Measurements from ENCODE around the gene FBXO17.
"Not testable (repeated sequence)": the region's sequence is repeated elsewhere in the genome, so short reads cannot be mapped to it uniquely, and the experiment has no call there.

Gene FBXO17

DNA sequence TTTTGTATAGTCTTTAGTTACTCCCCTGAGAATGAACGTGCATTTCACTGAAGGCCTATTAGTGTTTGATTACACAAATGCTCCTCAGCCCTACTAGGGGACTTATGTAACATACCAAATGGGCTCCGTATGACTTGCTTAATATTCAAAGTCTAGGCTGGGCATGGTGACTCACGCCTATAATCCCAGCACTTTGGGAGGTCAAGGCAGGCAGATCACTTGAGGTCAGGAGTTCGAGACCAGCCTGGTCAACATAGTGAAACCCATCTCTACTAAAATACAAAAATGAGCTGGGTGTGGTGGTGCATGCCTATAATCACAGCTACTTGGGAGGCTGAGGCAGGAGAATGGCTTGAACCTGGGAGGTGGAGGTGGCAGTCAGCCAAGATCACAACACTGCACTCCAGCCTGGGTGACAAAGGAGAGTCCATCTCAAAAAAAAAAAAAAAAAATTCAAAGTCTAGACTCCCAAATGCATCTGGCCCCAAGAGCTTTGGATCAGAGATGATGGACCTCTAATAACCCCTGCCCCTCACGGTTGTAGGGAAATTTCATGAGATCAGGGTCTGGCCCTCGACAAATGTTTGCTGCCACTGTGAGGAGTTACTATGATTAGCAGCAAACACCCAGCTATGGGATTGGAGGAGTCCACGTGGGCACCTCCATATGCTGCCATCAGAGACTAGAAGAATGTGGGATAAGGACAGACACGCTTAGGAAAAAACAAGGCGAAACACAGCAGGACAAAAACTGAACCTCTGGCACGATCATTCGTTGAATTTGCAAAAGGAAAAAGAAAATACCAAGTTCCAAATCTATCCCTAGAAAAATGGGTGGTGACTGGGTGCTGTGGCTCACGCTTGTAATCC lies 4.6 kb downstream of the FBXO17 start:
- peaks cover 10% of the 10 kb centered on the region for H3K4me1 Mint-ChIP-seq (ENCODE audit: low read depth)
- no peaks in the 10 kb centered on the region for H3K9me3 Mint-ChIP-seq
- H3K27ac Mint-ChIP-seq: no peak overlapping the region
- H3K27me3 Mint-ChIP-seq: peaks cover 21% of the 10 kb centered on the region
- no peaks in the 10 kb centered on the region for H3K36me3 Mint-ChIP-seq (ENCODE audit: low read depth)
- no peak overlapping the region for H3K4me3 Mint-ChIP-seq

DNA sequence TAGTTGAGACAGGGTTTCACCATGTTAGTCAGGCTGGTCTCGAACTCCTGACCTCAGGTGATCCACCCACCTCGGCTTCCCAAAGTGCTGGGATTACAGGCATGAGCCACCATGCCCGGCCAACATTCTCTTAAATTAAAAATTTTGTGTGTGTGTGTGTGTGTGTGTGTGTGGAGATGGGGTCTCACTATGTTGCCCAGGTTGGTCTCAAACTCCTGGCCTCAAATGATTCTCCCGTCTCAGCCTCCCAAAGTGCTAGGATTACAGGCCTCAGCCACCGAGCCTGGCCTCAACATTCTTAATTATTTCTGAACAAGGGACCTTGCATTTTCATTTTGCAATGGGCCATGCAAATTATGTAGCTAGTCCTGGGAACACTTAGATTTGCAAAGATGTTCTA lies 9.4 kb downstream of the FBXO17 start:
- H3K27ac Mint-ChIP-seq; H3K4me1 Mint-ChIP-seq (ENCODE audit: low read depth); H3K4me3 Mint-ChIP-seq; H3K9me3 Mint-ChIP-seq; H3K36me3 Mint-ChIP-seq (ENCODE audit: low read depth): not testable (repeated sequence)
- peaks cover 18% of the 10 kb centered on the region for H3K27me3 Mint-ChIP-seq

DNA sequence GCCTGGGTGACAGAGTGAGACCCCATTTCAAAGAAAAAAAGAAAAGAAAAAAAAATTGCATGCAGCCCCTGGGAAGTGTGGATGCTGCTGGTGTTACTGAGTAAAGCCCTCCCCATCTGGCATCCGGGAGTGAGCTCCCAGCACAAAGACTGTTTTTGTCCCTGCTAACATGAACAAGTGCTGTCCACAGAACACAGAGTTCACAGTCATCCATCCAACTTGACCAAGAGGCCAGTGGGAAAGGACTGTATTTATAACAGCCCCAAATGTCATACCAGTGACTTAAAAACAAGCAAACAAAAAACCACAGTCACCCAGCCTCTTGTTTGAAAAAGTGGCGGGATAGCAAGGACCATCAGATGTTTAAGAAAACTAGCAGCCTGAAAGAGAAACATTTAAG lies 10.8 kb downstream of the FBXO17 start:
- no peak overlapping the region for H3K27ac Mint-ChIP-seq
- no peaks in the 10 kb centered on the region for H3K9me3 Mint-ChIP-seq
- H3K27me3 Mint-ChIP-seq: peaks cover 18% of the 10 kb centered on the region
- H3K4me3 Mint-ChIP-seq: no peak overlapping the region
- no peaks in the 10 kb centered on the region for H3K4me1 Mint-ChIP-seq (ENCODE audit: low read depth)
- no peaks in the 10 kb centered on the region for H3K36me3 Mint-ChIP-seq (ENCODE audit: low read depth)

DNA sequence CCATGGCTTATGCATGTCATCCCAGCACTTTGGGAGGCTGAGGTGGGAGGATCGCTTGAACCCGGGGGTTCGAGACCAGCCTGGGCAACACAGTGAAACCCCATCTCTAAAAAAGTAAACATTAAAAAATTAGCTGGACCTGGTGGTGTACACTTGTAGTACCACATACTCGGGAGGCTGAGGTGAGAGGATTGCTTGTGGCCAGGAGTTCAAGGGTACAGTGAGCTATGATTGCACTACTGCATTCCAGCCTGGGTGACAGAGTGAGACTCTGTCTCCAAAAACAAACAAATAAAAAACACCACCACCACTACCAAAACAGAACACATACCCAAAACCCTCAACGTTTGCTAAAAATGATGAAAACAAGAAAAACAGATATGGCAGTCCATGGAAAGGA lies 15.9 kb downstream of the FBXO17 start:
- Mint-ChIP-seq H3K27me3 (peaks cover 5% of the 10 kb centered on the region), H3K9me3 (no peaks in the 10 kb centered on the region), H3K4me1 (ENCODE audit: low read depth) (no peaks in the 10 kb centered on the region), H3K36me3 (ENCODE audit: low read depth) (no peaks in the 10 kb centered on the region), H3K4me3 (no peak overlapping the region), H3K27ac (no peak overlapping the region)

DNA sequence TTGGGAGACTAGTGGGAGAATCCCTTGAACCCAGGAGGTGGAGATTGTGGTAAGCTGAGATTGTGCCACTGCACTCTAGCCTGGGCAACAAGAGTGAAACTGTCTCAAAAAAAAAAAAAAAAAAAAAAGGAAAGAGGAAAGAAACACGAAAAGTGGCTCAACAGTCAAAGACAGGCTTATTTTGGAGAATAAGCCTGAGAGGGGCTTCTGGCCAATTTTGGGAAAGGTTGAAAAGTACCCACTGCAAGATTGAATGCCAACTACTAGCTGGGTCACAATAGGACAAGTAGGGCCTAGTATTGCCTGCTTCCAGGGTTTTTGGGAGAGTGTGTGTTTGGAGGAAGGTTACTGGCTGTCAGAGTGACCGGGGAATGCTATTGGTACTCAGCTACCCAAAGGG lies 17.2 kb downstream of the FBXO17 start:
- Mint-ChIP-seq H3K4me1 (ENCODE audit: low read depth) (no peaks in the 10 kb centered on the region), H3K27ac (no peak overlapping the region), H3K9me3 (no peaks in the 10 kb centered on the region), H3K36me3 (ENCODE audit: low read depth) (no peaks in the 10 kb centered on the region), H3K4me3 (no peak overlapping the region), H3K27me3 (peaks cover 12% of the 10 kb centered on the region)

DNA sequence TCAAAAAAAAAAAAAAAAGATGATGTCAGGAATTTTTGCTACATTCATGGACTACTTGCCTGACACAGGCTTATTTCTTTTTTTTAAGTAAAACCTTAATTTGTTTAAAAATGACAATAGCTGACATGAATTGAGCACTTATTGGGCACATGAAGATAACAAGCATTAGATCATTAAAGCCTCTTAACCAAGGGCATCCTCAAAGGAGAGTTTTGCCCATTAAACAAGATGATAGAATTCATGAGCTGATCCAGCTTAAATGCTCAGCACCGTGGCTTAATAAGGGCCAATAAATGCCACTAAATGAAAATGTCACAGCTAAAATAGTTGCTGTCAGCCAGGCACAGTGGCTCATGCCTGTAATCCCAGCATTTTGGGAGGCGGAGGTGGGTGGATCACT lies 19.3 kb downstream of the FBXO17 start:
- Mint-ChIP-seq H3K4me1 (ENCODE audit: low read depth) (peaks cover 5% of the 10 kb centered on the region), H3K27ac (no peak overlapping the region), H3K36me3 (ENCODE audit: low read depth) (no peaks in the 10 kb centered on the region), H3K27me3 (peaks cover 16% of the 10 kb centered on the region), H3K9me3 (no peaks in the 10 kb centered on the region), H3K4me3 (no peak overlapping the region)

DNA sequence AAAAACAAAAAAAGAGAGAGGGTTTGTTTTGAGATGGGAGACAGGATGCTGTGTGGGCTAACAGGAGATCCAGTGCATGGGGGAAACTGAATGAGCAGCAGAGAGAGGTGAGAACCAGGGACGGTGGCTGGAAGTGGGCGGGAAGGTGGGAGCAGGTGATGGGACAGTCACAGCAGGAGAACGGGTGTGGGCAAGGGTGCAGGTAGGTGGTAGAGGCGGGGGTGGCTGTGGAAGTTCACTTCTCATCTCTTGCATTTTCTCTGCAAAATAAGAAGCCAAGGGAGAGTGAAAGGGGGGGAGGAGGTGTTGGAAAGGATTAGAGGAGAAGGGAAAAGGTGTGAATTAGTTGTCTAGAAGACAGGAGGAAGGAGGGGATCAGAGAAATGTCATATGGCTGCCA lies 21.9 kb downstream of the FBXO17 start:
- Mint-ChIP-seq H3K9me3 (no peaks in the 10 kb centered on the region), H3K4me3 (no peak overlapping the region), H3K27me3 (peaks cover 27% of the 10 kb centered on the region), H3K27ac (no peak overlapping the region), H3K36me3 (ENCODE audit: low read depth) (no peaks in the 10 kb centered on the region), H3K4me1 (ENCODE audit: low read depth) (peaks cover 16% of the 10 kb centered on the region)

DNA sequence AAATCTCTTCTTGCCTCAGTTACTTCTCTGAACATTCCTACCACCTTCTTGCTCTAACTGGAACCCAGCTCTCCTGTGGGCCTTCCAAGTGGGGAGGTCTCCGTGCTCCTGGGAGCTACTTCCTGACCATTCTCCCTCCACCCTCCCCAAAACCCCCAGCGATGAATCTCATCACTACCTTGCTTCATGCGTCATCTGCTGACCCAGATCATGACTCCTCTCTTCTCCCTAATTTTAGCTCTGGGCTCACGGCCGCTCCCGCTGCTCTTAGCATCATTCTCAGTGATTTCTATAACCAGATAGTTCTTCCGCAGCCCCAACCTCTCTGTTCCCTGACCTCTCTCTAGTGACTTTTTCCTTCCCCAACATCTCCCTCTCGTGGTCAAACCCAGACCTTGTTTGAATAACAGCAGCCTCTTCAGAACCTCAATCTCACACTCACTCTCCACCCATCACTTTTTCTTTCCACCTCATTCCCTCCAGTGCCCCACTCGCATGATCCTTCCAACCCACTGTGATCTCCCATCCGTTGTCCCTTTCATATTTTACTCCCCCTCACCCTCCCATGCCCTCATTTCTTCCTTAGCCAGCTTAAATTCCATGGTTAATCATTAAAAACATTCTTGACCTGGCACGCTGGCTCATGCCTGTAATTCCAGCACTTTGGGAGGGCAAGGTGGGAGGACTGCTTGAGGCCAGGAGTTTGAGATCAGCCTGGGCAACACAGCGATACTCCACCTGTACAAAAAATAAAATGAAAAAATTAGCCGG lies 23.0 kb downstream of the FBXO17 start:
- no peak overlapping the region for H3K27ac Mint-ChIP-seq
- H3K4me1 Mint-ChIP-seq (ENCODE audit: low read depth): peaks cover 16% of the 10 kb centered on the region
- H3K4me3 Mint-ChIP-seq: no peak overlapping the region
- H3K27me3 Mint-ChIP-seq: peaks cover 29% of the 10 kb centered on the region
- no peaks in the 10 kb centered on the region for H3K9me3 Mint-ChIP-seq
- no peaks in the 10 kb centered on the region for H3K36me3 Mint-ChIP-seq (ENCODE audit: low read depth)

DNA sequence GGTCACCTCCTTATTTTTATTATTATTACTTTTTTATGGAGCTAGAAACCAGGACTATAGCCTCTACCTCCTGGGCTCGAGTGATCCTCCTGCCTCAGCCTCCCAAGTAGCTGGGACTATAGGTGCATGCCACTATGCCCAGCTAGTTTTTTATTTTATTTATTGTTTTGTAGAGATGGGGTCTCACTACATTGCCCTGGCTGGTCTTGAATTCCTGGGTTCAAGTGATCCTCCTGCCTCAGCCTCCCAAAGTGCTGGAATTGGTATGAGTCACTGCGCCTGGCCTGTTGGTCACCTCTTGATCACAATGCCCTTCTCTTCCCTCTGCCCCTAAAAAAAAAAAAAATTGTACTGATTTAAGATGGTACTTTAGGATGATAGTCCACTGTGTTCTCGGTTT lies 24.4 kb downstream of the FBXO17 start:
- Mint-ChIP-seq H3K36me3 (ENCODE audit: low read depth) (no peaks in the 10 kb centered on the region), H3K27me3 (peaks cover 29% of the 10 kb centered on the region), H3K27ac (no peak overlapping the region), H3K9me3 (no peaks in the 10 kb centered on the region), H3K4me3 (no peak overlapping the region), H3K4me1 (ENCODE audit: low read depth) (peaks cover 16% of the 10 kb centered on the region)

DNA sequence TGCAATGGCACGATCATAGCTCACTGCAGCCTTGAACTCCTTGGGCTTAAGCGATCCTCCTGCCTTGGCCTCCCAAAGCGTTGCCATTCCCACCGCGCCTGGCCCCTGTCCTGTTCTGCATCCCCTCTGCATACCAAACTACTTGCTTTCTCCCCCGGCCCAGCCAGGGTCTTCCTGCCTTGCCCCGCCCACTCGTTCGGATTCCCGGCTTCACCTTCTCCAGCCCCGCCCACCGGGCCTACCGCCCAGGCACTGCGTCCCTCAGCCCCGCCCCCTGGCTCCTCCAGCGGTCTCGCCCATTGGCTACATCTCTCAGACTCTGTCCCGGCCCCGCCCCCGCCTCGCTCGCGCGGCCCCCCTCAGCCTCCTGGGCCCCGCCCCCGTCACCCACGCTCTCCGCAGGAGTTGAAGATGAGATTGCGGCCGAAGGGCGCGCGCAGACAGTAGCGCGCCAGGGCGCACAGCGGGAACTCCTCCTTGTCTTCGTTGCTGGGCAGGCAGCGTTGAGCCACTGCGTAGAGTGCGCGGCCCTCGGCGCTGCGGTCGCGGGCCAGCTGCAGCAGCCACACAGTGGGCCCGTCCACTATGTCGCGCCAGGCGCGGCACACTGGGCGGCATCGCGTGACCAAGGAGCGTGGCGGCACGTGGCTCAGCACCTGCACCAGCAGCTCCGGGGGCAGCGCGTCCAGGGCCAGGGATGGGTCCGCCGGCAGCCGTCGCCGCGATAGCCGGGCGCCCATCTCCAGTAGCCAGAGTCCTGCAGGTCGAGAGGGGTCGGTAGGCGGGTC lies 25.8 kb downstream of the FBXO17 start:
- Mint-ChIP-seq H3K4me3 (peak overlapping the region; percentile 56), H3K4me1 (ENCODE audit: low read depth) (peaks cover 16% of the 10 kb centered on the region), H3K36me3 (ENCODE audit: low read depth) (no peaks in the 10 kb centered on the region), H3K27me3 (peaks cover 29% of the 10 kb centered on the region), H3K27ac (no peak overlapping the region), H3K9me3 (no peaks in the 10 kb centered on the region)

DNA sequence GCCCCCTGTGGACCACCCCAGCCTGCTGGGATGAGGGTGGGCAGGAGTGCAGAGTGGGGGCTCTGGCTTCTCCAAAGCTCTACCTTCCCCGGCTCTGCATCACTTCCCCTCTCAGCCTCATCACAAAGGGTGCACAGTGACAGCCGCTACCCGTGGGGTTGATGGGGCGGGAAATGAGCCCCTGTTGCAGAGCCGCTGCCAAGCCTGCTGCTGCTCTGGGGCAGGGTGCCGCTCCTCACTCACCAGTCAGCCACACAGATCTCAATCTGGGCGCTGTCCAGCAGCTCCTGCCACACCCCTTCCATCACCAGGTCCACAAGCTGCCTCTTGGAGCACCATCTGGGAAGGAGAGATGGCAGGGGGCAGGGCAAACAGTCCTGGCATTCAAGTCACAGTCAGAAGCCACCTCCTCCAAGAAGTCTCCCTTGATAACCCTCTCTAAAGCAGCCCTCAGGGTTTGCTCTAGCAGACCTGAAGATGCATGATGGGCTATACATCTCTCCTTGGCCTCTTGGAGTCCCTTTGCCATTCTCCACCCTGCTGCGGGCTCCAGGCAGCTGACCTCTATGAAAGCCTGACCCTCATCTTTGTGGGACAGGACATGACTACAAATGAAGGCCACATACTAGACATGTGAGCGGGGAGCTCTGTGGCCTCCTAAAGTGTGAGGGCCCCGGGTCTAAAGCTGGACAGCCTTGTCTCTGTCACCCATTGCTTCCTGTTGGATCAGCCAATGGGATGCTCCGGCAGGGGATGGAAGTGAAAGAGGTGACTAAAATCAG lies 29.1 kb downstream of the FBXO17 start:
- no peaks in the 10 kb centered on the region for H3K9me3 Mint-ChIP-seq
- peaks cover 12% of the 10 kb centered on the region for H3K4me1 Mint-ChIP-seq (ENCODE audit: low read depth)
- no peak overlapping the region for H3K27ac Mint-ChIP-seq
- no peaks in the 10 kb centered on the region for H3K36me3 Mint-ChIP-seq (ENCODE audit: low read depth)
- H3K27me3 Mint-ChIP-seq: peaks cover 13% of the 10 kb centered on the region
- no peak overlapping the region for H3K4me3 Mint-ChIP-seq

DNA sequence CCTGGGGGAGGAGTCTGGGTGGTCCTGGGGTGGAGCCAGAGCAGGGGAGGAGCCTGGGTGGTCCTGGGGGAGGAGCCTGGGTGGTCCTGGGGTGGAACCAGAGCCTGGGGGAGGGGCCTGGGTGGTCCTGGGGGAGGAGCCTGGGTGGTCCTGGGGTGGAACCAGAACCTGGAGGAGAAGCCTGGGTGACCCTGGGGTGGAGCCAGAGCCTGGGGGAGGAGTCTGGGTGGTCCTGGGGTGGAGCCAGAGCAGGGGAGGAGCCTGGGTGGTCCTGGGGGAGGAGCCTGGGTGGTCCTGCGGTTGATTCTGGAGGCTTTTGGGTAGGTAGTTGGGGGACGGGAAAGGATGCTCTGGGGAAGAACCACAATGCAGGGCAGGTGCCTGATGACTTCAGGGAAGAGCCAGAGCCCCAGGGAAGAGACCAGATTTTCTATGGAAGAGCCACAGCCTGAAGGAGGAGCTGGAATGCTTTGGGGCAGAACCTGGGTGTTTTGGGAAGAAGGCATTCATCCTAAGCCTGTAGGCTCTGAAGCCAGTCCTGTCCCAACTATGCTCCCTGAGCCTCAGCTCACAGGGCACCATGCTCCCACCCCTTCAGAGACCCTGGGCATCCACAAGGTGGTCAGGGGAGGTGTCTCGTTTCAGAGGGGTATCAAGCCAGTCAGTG lies 29.8 kb downstream of the FBXO17 start:
- no peak overlapping the region for H3K27ac Mint-ChIP-seq

DNA sequence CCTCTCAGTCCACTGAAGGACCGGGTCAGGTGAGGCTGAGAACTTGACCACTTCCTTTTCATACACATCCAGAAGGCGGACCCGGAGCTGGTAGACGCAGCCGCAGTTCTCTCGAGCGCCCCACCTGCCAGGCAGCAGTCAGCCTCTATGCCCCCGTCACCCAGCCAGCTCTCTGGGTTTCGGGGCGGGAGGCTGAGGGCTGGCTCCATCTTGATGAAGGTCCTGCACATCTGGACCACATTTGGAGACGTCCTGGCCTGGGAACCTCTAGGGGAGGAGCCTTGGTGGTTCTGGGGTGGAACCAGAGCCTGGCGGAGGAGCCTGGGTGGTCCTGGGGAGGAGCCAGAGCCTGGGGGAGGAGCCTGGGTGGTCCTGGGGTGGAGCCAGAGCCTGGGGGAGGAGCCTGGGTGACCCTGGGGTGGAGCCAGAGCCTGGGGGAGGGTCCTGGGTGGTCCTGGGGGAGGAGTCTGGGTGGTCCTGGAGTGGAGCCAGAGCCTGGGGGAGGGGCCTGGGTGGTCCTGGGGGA lies 30.5 kb downstream of the FBXO17 start:
- no peaks in the 10 kb centered on the region for H3K9me3 Mint-ChIP-seq
- H3K27ac Mint-ChIP-seq: no peak overlapping the region
- peaks cover 10% of the 10 kb centered on the region for H3K27me3 Mint-ChIP-seq
- H3K4me1 Mint-ChIP-seq (ENCODE audit: low read depth): peaks cover 7% of the 10 kb centered on the region
- H3K4me3 Mint-ChIP-seq: no peak overlapping the region
- no peaks in the 10 kb centered on the region for H3K36me3 Mint-ChIP-seq (ENCODE audit: low read depth)

More for the DNA sequence above, 29.8 kb downstream of the FBXO17 start:
- no peak overlapping the region for H3K4me3 Mint-ChIP-seq
- no peaks in the 10 kb centered on the region for H3K9me3 Mint-ChIP-seq
- peaks cover 12% of the 10 kb centered on the region for H3K4me1 Mint-ChIP-seq (ENCODE audit: low read depth)
- H3K36me3 Mint-ChIP-seq (ENCODE audit: low read depth): no peaks in the 10 kb centered on the region
- peaks cover 13% of the 10 kb centered on the region for H3K27me3 Mint-ChIP-seq
